Loucy (cell line): ENCODE results near the gene AMN.

Experiments used
- EZH2phosphoT487 ChIP-seq: fragments of 200-600 bp; IDR thresholded peaks from 2 replicates; pipeline ENCODE4 v1.6.1; 2018; ENCODE audit warnings: antibody characterized with exemption, mild to moderate bottlenecking, moderate library complexity, borderline replicate concordance
- TF ChIP-seq, protein P1 (sequence below): fragments of 200-600 bp; sonication (generic); conservative IDR thresholded peaks from 2 replicates; pipeline ENCODE4 v1.5.1; 2014; ENCODE audit warnings: mild to moderate bottlenecking, antibody characterized with exemption, low read length

GRCh38 chr14:102873546-102874061 is 48.9 kb upstream of the AMN start:
- TF ChIP-seq EZH2phosphoT487, result no peak
- TF ChIP-seq, protein P1, sequence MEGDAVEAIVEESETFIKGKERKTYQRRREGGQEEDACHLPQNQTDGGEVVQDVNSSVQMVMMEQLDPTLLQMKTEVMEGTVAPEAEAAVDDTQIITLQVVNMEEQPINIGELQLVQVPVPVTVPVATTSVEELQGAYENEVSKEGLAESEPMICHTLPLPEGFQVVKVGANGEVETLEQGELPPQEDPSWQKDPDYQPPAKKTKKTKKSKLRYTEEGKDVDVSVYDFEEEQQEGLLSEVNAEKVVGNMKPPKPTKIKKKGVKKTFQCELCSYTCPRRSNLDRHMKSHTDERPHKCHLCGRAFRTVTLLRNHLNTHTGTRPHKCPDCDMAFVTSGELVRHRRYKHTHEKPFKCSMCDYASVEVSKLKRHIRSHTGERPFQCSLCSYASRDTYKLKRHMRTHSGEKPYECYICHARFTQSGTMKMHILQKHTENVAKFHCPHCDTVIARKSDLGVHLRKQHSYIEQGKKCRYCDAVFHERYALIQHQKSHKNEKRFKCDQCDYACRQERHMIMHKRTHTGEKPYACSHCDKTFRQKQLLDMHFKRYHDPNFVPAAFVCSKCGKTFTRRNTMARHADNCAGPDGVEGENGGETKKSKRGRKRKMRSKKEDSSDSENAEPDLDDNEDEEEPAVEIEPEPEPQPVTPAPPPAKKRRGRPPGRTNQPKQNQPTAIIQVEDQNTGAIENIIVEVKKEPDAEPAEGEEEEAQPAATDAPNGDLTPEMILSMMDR, result no peak
